Activated CD4-positive, alpha-beta T cell treated with anti-CD3 and anti-CD28 coated beads, Interleukin-2, Interleukin-4, amounts not matched to agents 100 ng/mL and 50 ng/mL, durations not matched to agents 16 hours and 8 hours (primary cell): ENCODE results near the gene CRAT.

Experiments used
- DNase-seq: peaks from one replicate; pipeline ENCODE4 v3.0.0-alpha.2; 2020; ENCODE audit warnings: low spot score

The CRAT gene

DNA sequence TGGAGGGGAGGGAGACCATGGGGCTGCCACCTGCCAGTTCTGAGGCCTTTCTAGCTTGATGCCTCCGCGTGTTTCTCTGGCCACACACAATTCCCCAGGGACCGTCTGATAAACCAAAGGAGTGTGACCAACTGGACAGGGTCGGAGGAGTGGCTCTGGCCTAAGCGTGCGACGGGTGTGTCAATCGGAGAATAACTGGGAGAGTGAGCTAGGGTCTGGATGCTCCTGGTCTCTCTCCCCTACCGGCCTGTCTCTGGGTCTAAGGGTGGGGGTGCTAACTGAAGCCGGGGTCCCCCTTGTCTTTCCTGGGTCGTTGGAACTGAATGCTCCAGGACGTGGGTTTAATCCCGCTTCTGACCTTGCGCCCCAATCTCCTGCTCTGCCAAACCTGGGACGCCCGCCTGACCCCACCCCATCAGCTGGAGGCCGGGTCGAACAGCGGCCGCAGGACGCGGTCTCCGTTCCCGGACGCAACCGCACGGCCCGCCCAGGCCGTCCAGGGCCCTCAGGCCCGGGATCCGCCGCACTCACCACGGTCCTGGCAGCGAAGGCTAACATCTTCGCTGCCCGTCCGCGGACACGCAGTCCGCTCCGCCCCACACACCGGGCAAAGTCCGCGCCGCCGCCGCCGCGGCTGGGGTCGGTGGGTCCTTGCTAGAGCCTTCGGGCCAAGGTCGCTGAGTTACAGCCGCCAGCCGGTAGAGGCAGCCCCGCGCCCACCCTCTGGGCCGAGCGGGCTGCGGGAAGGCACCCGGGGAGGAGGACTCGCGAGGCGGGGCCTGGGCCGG is 447 bp downstream of the CRAT start:
- no peak for DNase-seq

DNA sequence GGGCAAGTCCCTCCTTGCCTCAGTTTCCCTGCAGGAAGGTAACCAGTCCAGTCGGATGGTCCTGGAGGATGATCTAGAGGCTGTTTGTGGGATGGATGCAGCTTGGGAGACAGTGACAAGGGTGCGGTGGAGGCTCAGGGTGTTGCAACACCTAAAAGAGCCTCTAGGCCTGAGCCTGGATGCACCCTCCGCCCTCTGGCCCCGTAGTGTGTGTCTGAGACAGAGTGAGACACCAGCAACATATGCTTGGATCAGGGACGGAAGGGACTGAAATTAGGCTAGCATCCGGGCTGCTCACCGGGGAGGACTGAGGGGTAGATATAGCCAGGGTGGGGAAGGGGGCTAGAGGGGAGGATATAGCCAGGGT is 1.1 kb downstream of the CRAT start:
- DNase-seq = peak; percentile 12

DNA sequence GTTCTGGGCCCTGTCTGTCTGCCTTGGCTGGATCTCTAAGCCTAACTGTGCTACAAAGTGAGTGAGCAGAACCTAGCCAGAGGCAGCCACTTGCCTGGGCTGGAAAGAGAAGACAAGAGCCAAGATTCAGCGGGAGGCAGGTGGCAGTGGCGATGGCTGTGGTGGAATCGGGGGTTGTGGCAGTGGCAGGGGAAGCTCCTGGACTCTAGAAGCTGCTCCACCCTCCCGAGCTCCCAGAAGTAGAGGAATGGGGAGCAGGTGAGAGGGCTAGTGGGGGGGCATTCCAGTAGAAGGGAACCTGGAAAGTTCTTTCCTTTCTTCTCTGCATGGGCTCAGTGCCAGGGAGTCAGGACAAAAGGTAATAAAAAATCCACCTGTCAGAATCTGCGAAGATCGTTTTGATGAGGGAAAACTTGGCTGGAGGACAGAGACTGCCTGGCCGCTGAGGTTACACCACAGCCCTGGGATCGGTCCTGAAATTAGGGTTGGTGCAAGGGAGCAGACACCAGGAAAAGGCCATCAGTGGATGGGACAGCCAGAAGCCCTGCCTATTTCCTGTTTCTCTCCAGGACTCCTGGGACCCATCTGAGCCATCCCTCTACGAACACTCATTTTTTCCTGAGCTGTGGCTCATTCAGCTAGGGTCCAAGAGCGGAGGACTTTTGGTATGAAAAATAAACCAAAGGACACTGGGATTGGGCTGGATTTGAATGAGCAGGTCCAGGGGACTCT is 1.6 kb downstream of the CRAT start:
- no peak for DNase-seq

DNA sequence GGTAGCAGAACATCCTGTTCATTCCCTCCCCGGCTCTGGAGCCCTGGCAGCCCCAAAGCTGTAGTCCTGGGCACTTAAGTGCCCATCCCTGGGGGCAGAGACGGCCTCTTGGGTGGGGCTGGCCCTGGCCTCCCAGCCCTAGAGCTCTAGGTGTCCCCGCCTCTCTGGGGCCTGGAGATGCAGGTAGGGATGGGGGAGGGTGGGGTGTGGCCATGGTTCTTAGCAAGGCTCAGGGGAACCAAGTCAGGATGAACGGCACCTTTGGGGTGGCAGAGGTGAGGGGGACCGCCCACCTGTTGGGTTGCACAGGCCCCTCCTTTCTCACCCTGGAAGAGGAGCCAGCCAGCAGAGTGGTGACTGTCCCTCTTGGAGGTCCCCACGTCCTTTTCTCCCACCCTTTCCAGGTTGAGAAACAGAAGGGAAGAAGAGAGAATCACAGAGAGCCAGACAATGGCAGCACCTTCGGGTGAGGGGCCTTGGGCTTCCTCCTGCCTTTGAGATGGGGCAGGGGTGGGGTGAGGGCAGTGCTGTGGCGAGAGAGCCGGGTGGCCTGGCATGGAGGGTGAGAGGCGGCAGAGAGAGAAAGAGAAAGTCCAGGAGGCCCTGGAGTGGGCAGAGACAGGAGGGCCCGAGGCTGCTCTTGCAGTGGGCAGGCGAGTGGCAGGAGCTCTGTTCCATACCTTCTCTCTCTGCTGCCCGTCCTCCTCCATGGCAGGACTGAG is 2.3 kb downstream of the CRAT start:
- DNase-seq = no peak

DNA sequence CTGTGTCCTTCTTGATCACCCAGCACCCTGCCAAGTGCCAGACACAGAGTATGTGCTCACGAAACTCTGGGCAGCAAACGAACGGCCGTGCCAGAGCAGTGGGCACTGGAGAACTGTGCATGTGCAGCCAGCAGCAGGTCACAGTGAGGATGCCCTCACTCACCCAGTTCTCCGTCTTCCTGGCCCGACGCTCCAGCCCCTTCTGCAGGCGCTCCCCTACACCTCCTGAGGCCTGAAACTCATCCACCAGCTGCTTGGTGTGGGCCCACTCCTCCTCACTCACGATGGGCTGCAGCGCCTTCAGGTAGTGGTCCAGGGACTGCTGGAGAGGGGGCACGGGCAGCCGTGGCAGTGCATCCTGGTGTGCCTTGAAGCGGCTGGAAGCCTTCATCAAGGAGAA is 2.9 kb downstream of the CRAT start:
- DNase-seq = no peak

DNA sequence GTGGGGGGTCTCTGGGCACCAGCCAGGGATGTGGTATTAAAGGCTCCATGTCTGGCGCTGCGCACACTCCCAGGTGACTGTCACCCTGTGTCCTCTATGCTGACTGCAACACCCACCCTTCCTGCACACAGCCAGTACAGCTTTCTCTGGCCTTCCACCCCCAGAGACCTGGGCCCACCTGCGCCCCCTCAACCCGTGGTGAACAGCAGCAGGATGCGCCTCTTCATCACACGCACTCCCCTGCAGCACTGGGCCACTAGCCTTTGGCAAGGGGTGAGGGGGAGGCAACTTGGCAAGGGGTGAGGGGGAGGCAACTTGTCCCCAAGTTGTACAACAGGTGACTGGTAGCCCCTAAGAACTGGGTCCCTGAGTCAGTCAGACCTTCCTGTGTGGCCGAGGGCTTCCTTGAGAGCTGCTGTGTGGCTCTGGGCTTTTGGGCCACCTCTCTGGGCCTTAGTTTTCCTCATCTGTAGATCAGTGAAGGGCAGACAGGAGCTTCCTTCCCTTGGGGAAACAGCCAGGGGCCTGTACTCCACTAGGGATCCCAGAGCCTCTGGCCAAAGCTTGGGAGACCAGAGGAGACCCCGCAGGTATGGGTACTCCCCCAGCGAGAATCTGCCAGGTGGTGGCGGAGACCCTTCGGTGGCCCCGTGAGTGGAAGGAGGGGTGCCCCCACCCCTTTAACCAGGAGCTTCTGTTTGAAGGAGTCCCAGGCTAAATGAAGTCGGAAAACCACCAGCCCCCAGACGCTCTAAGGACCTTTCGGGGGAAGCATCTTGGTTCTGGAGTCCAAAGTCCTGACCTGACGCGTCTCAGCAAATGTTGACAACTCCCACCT is 4.5 kb downstream of the CRAT start:
- no peak for DNase-seq

DNA sequence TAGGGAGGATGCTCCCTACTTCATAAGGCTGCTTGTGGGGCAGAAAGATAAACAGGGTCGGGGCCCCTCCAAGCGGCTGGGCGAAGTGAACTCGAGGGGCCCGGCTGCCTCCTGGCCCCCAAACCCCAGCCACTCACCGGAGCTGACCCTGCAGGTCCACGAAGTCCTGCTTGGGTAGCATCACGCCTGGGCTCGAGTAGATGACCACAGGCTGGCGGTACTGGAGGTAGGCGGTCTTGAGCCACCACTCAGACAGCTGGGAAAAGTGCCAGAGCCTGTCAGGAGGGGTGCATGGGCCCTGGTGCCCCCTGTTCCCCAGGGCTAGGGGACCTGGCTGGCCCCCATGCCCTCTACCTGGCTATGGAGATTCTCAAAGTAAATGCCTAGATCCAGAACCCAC is 6.5 kb downstream of the CRAT start:
- DNase-seq = no peak

DNA sequence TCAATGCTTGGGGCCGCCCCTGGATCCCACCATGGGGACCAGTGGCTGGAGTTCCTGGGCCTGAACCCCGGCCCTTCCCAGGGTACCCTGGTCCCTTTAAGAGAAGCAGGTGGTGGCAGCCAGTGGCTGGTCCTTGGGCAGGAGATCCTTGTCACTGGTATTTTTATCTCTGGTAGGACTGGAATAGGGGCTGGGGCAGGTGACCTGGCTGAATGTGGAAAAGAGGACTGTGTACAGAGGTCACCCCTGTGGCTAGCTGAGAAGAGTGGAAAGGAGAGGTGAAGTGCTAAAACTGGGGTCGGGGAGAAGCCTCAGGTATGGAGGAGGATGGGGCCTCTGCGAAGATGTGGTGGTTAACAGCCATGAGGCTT is 7.0 kb downstream of the CRAT start:
- no peak for DNase-seq

DNA sequence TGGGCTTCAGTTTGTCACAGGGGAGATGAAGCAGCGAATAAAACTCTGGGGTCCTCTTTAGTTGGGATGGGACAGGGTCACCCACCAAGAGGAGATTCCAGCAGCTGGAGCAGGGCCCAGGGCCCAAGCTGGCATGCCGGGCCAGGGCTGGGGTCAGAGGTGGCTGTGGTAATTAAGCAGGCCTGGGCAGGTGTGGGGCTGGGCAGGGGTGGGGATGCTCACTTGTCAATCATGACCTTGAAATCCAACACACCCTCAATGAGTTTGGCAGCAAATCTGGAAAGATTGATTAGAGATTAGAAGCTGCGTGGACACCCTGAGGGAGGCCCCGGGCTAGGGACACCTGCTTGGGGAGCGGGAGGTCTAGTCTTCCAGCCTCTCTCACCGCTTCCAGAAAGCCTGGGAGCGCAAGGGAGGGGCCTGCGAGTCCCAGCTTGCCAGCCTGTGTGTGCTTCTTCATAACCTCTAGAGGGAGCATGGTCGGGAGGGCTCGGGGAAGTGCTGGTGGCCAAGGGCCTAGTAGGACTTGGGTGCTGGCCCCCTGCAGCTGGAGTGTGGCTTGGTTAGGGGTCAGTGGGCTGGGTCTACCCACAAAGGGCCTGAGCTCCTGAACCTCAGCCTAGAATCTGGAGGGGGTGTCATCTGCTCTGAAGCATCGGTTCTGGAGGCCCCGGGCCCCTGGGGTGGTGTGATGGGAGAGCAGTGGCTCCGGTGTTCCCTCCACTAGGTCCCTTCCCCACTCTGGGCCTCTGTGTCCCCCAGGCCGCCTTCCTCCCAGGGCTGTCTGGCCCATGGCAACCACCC is 7.6 kb downstream of the CRAT start:
- DNase-seq = peak; percentile 13

DNA sequence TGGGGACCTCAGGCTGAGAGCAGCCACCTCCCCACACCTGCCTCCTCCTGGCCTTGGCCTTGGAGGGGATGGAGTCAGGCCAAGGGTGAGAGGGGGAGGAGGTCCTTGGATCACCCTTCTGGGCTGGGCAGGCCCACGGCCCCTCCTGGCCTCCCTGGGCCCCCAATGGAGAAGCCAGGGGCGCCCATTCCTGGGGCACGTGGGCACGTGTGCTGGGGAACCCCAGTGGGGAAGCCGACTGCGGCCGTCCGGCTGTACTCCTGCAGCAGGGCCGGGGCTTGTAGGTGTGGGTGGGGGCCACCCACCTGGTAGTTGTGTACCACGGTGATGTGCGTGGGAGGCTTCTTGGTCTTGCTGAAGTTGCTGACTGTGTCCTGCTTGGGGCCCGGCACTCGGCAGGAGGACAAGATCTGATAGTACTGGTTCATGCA is 8.5 kb downstream of the CRAT start:
- no peak for DNase-seq

DNA sequence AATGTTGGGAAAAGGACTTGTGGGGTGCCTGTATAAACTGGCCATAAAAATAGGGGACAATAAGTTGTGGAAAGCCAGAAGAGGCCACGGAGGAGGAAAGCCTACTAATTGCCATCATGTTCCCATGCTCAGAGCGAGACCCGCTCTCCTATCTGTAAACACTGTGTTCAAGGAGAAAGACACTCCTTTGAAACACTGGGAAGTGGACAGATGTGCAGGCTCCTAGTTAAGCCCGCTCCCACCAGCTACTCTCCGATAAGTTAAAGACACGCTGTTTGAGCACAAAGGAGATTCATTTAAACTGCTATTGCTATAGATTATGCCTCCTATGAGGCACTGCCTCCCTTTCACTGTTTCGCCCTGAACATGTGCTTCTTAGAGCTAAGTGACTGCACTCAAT is 9.3 kb downstream of the CRAT start:
- no peak for DNase-seq

DNA sequence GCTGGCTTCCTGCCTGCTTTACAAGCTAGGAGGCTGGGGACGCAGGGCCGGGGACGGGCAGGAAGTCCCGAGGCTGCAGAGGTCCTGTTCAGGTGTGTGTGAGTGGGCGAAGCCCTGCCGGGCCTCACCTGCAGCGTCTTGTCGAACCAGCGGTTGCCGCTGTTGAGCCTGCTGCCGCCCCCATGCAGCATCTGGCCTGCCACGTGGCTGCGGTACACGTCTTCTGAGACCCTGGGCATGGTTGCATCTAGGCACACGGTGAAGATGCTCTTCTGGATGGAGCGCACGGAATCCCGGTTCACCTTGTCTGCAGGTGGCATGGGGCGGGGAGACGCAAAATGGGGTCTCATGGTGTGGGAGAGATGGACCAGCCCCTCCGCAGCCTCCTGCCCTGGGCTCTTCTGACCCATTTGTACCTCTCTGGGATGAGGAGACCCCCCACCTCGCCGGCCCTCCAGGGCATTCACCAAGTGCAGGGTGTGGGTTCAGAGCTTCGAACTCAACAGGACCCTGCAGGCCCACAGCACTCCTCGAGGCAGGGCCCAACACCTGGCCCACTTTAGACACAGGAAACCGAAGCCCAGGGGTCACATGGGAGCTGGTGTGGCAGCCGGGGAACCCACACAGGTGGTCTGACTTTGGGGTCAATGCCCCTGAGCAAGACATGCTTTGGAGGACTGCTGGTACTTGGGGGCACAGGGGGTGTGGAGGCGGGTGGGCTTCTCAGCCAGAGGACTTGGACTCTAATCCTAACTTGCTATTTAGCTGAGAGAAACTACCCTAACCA is 10.0 kb downstream of the CRAT start:
- no peak for DNase-seq

DNA sequence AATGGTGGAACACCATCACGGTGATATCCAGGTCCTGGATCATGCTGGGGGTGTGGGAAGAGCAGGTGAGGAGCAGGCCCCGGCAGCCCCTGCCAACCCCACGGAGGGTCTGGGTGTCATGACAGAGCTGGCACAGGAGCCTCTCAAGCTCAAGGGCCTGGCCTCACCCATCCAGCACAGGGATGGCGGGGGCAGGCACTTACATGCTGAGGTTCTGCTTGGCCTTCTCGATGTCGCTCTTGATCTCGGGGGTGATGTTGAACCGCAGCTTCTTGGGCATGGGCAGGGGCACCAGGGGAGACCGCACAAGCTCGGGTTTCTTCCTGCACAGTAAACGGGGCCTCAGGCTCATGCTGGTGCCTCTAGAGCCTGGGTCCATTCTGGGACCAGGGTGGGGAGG is 12.3 kb downstream of the CRAT start:
- no peak for DNase-seq

DNA sequence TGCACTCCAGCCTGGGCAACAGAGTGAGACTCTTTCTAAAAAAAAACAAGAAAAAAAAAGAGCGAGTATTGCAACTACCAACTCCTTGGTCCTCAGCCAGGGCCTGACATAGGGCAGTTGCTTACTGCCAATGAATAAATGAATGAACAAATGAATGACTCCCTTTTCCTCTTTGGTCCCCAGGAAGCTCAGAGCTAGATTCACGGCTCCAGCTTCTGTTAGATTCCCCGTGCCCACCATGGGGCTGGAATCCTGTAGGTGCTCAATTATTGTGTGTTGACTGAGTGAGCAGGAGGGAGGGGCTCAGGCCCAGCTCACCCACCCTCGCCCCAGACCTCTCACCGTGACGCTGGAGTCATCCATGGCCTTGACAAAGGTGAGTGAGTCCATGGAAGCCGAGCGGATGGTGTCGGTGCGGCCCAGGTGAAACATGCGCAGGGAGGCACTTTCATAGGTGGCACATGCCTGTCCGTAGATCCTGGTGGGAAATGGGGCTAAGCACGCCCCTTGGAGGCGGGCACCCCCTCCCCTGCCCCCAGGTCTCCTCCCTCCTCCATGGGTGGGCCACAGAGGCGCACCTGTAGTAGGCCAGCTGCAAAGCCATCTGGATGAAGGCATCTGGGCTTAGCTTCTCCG is 12.8 kb downstream of the CRAT start:
- DNase-seq = no peak

DNA sequence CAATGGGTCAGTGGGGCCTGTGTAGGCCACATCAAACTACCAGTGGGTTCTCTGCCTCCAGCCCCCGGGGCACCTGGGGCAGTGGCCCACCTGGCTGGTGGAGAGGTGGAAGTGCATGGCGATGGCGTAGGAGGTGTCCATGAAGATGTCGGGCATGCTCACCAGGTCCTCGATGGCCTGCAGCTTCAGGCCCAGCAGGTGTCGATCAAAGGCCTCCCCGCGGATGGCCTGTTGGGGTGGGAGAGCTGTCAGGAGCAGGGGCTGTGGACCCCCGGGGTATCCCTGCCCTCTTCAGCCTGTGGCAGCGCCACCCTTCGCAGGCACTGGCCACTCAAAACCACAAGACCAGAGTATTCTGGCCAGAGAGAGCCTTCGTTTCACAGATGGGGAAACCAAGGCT is 14.7 kb downstream of the CRAT start:
- no peak for DNase-seq

DNA sequence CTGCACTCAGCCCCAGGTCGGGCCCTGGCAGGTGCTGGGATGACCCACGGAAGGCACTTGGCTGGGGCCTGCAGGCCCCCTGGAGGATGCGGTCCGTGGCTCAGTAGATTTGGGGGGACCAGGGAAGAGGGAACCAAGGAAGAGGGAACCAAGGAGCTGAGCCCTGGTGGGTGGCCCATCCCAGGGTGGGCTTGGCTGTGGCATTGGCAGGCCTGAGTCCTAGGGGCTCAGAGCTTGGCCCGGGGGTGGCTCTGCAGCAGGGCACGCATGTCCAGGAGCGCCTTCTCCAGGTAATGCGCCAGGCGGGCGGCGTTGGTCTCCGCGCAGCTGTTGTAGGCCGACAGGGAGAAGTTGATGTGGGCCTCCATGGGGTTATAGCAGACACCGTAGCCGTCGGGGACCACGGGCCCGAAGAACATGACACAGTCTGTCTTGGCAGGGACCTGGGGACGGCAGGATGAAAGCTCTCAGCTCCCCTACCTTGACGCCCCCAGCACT is 15.4 kb downstream of the CRAT start:
- DNase-seq = no peak

DNA sequence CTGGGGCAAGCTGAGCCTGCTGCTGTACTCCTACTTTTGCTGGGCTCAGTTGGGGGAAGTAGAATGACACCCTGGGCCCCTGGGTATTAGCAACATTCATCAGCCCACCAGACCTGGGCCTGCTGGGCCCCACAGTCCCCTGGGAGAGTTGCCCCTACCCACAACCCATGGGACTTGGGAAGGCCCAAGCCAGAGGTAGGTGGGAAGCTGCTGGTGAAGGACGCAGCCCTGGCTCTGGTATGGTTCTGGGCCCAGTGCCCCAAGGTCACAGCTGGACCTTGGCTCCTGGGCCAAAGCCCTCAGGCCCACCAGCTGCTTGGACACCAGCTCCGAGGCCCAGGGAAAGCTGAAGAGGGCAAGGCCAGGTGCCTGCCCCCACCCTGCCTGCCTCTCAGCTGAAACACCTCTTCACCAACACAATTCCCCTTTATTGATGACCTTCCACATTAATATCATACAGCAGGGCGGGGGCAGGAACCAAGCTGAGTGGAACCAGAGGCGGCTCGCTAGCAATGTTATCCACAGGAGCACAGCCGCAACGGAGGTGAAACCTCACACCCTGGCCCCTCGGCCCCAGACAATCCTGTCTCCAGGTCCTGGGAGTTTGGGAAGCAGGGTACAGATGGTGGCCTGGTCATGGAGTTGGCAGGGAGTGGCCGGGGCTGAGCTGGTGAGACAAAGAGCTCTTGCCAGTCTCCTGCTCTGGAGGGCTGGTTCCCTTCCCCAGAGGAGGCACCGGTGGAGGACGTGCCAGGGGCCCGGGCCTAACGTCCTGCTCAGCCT is 16.0 kb downstream of the CRAT start:
- DNase-seq = no peak

DNA sequence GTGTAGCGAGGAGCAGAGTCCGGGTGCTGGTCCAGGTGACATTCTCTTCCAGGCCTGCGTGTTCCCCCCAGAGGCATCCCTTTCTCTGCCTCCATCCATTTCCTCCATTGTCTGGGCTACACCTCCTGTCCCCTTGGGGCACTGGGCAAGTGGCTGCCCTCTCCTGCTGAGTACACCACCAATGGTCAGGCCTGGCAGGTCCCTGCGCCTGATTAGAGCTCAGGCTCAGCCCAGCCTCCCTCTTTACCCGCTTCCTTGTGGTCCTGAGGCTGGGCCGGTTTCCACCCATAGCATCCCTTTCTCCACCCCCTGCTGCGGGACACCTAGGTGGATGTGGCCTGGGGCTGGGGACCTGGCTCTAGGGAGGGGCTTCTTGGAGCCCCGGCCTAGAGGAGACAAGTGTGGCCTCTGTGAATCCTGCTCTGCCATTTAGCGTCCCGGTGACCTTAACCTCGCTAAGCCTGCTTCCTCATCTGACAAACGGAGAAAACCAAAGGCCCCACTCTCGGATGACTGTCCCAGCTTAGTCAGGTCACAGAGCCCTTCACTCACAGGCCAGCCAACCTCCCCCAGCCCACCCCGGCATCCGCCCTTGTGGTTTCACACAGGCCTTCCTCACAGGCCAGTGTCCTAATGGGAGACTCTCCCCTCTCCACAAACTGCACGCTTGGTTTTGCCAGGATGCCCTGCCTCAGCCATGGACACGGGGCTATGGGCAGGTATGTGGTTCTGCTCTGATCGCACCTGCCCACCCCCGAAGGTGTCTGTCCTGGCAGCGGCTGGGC is 16.8 kb downstream of the CRAT start:
- DNase-seq = no peak
